HG03196 (cell line): ENCODE results near the gene TMEM109.

Source experiments
- ATAC-seq: cut with Tn5 transposase; IDR thresholded peaks from one replicate; pipeline ENCODE4 v1.9.1; 2021; ENCODE audit not compliant: unreplicated experiment

The TMEM109 gene

GRCh38 chr11:60924906-60925853 lies 11.2 kb downstream of the TMEM109 start:
- ATAC-seq = no peak

GRCh38 chr11:60925868-60926267 lies 11.9 kb downstream of the TMEM109 start:
- ATAC-seq = no peak

GRCh38 chr11:60926500-60926899 lies 12.5 kb downstream of the TMEM109 start:
- ATAC-seq = no peak

GRCh38 chr11:60927061-60927592 lies 13.2 kb downstream of the TMEM109 start:
- no peak for ATAC-seq

GRCh38 chr11:60927600-60927999 lies 13.6 kb downstream of the TMEM109 start:
- no peak for ATAC-seq

- no peak for ATAC-seq
Observed at GRCh38 chr11:60928563-60929001, 14.6 kb downstream of the TMEM109 start.

- ATAC-seq = no peak
Observed at GRCh38 chr11:60929764-60930163, 15.8 kb downstream of the TMEM109 start.

- no peak for ATAC-seq
Observed at GRCh38 chr11:60930394-60930793, 16.4 kb downstream of the TMEM109 start.

- no peak for ATAC-seq
Observed at GRCh38 chr11:60931917-60932316, 18.0 kb downstream of the TMEM109 start.

- no peak for ATAC-seq
Observed at GRCh38 chr11:60932605-60933356, 18.8 kb downstream of the TMEM109 start.

- no peak for ATAC-seq
Observed at GRCh38 chr11:60933416-60934123, 19.6 kb downstream of the TMEM109 start.

GRCh38 chr11:60934124-60934789 lies 20.3 kb downstream of the TMEM109 start:
- no peak for ATAC-seq

GRCh38 chr11:60934790-60935605 lies 21.0 kb downstream of the TMEM109 start:
- ATAC-seq = no peak

- ATAC-seq = no peak
Observed at GRCh38 chr11:60935676-60936442, 21.9 kb downstream of the TMEM109 start.

- ATAC-seq = no peak
Observed at GRCh38 chr11:60936467-60937143, 22.6 kb downstream of the TMEM109 start.

GRCh38 chr11:60937144-60937527 lies 23.2 kb downstream of the TMEM109 start:
- no peak for ATAC-seq

GRCh38 chr11:60937811-60938210 lies 23.9 kb downstream of the TMEM109 start:
- no peak for ATAC-seq

- ATAC-seq = no peak
Observed at GRCh38 chr11:60938500-60938899, 24.5 kb downstream of the TMEM109 start.
